ENCODE measurements around the gene MUC5AC. TPM values are rescaled to one million over a fixed set of nuclear protein-coding genes. Genes with fewer than 3 reads are reported as not detected.
"Not testable (repeated sequence)": the region's sequence is repeated elsewhere in the genome, so short reads cannot be mapped to it uniquely, and the experiment has no call there.

MUC5AC gene
- total RNA-seq, 5 donors from 2014 or later (not counting 1 experiment from before 2014, with no cell fraction given), result 0.03 TPM; not detected in 2

- H3K27ac ChIP-seq (ENCODE audit: low read length); H3K27ac Mint-ChIP-seq; H3K27me3 Mint-ChIP-seq; H3K4me1 Mint-ChIP-seq; H3K4me3 Mint-ChIP-seq; H3K4me1 ChIP-seq (ENCODE audit: control insufficient read depth in 1 of 2, extremely low read depth in 1 of 2, insufficient read depth in 2 of 2, low read length in 2 of 2); H3K4me3 ChIP-seq (ENCODE audit: control insufficient read depth in 1 of 2, extremely low read depth in 1 of 2, low read length in 1 of 2); H3K27me3 ChIP-seq (replicated peaks in 1 of 2; ENCODE audit: control insufficient read depth in 2 of 2, extremely low read depth in 1 of 2, insufficient read depth in 2 of 2, low read length in 1 of 2); H3K9me3 ChIP-seq; POLR2A ChIA-PET; ATAC-seq (replicated peaks in 1 of 4); CTCF ChIA-PET; H3K36me3 Mint-ChIP-seq; H3K36me3 ChIP-seq (ENCODE audit: control insufficient read depth in 2 of 2, extremely low read depth in 1 of 2, insufficient read depth in 1 of 2, low read length in 1 of 2); H3K9me3 Mint-ChIP-seq; DNase-seq: not testable (repeated sequence)
- 82% methylated on average over 2 of the region's 12 CpGs for WGBS (ENCODE audit: insufficient coverage)
Observed at GRCh38 chr11:1250411-1250810, 92.7 kb downstream of the MUC5AC start.

Other genes with a start within 250 kb of the MUC5AC start
- 10 to 100 TPM; 39.0 to 68.4 (median 51.2) TPM for gene CHID1, start 247.1 kb upstream of the MUC5AC start, total RNA-seq
- gene AP2A2, start 232.1 kb upstream of the MUC5AC start, total RNA-seq, result 10 to 100 TPM; 59.6 to 85.3 (median 70.8) TPM
- under 1 TPM in 3 of 5 donors, not detected in 2; 0.09 to 0.30 (median 0.23) TPM for gene MUC6, start 121.2 kb upstream of the MUC5AC start, total RNA-seq
- 1 to 10 TPM in 1 of 5 donors, under 1 TPM in 2, not detected in 2; 0.12 to 1.4 (median 0.53) TPM for gene MUC2, start 83.1 kb upstream of the MUC5AC start, total RNA-seq
- gene MUC5B, start 65.1 kb downstream of the MUC5AC start, total RNA-seq, result 1 to 10 TPM in 3 of 5 donors, not detected in 2; 1.8 to 4.0 (median 3.6) TPM
- gene TOLLIP, start 151.7 kb downstream of the MUC5AC start, total RNA-seq, result 10 to 100 TPM; 44.4 to 54.1 (median 50.8) TPM
- gene BRSK2, start 232.0 kb downstream of the MUC5AC start, total RNA-seq, result 1 to 10 TPM in 2 of 5 donors, under 1 TPM in 3; 0.54 to 1.5 (median 0.95) TPM